GM19023 (cell line): ENCODE results near the gene EML5.
"Not testable (repeated sequence)": the region's sequence is repeated elsewhere in the genome, so short reads cannot be mapped to it uniquely, and the experiment has no call there.

Experiments
- ATAC-seq: cut with Tn5 transposase; IDR thresholded peaks from one replicate; pipeline ENCODE4 v1.9.1; 2021; ENCODE audit warnings: mild to moderate bottlenecking, moderate library complexity; ENCODE audit not compliant: unreplicated experiment

Gene EML5

GRCh38 chr14:88792473-88793258, at the start of gene EML5:
Gene EML5, minus strand, starts transcription at chr14:88792953. Its CDS starts 450 bp downstream, at chr14:88792503.
- peak; percentile 91 for ATAC-seq

- no peak for ATAC-seq
Measured at GRCh38 chr14:88842414-88842813, 49.7 kb upstream of the EML5 start.

GRCh38 chr14:88841741-88842140, 49.0 kb upstream of the EML5 start:
- no peak for ATAC-seq

GRCh38 chr14:88840926-88841325, 48.2 kb upstream of the EML5 start:
- no peak for ATAC-seq

- no peak for ATAC-seq
Measured at GRCh38 chr14:88838015-88838414, 45.3 kb upstream of the EML5 start.

- no peak for ATAC-seq
Measured at GRCh38 chr14:88837495-88837894, 44.7 kb upstream of the EML5 start.

- ATAC-seq, result no peak
Measured at GRCh38 chr14:88835661-88836060, 42.9 kb upstream of the EML5 start.

- no peak for ATAC-seq
Measured at GRCh38 chr14:88834883-88835431, 42.2 kb upstream of the EML5 start.

GRCh38 chr14:88831284-88831683, 38.5 kb upstream of the EML5 start:
- no peak for ATAC-seq

GRCh38 chr14:88829685-88830302, 37.0 kb upstream of the EML5 start:
- ATAC-seq, result no peak

- ATAC-seq, result no peak
Measured at GRCh38 chr14:88829188-88829587, 36.4 kb upstream of the EML5 start.

- ATAC-seq, result no peak
Measured at GRCh38 chr14:88825503-88825902, 32.8 kb upstream of the EML5 start.

GRCh38 chr14:88825078-88825458, 32.3 kb upstream of the EML5 start:
- no peak for ATAC-seq

GRCh38 chr14:88824314-88825077, 31.7 kb upstream of the EML5 start, which contains the start of gene TTC8:
Gene TTC8, plus strand, starts transcription at chr14:88824651. Its CDS starts 57 bp downstream, at chr14:88824708.
- ATAC-seq, result peak; percentile 99

GRCh38 chr14:88823968-88824313, 31.2 kb upstream of the EML5 start:
- ATAC-seq, result peak; percentile 1

- ATAC-seq, result no peak
Measured at GRCh38 chr14:88821888-88822287, 29.1 kb upstream of the EML5 start.

- ATAC-seq, result no peak
Measured at GRCh38 chr14:88821378-88821777, 28.6 kb upstream of the EML5 start.

- ATAC-seq, result not testable (repeated sequence)
Measured at GRCh38 chr14:88819674-88820073, 26.9 kb upstream of the EML5 start.

- ATAC-seq, result no peak
Measured at GRCh38 chr14:88818018-88818417, 25.3 kb upstream of the EML5 start.

- ATAC-seq, result no peak
Measured at GRCh38 chr14:88815980-88816379, 23.2 kb upstream of the EML5 start.

GRCh38 chr14:88808359-88808758, 15.6 kb upstream of the EML5 start:
- ATAC-seq, result no peak
